WERI-Rb-1 (cell line): ENCODE measurements around the gene CD48.

Source experiments
- DNase-seq: peaks from one replicate; pipeline ENCODE4 v3.0.0-alpha.2; 2020
- H3K27ac ChIP-seq: fragments of 250-450 bp; sonication (Bioruptor Pico); 2 replicates; pipeline ENCODE4 v1.5.1; 2020; ENCODE audit warnings: mild to moderate bottlenecking, moderate library complexity
- H3K27me3 ChIP-seq: fragments of 250-450 bp; sonication (Bioruptor Pico); 2 replicates; pipeline ENCODE4 v1.5.1; 2021; ENCODE audit warnings: mild to moderate bottlenecking, low read depth, moderate library complexity; ENCODE audit not compliant: insufficient read depth, severe bottlenecking
- H3K36me3 ChIP-seq: fragments of 250-450 bp; sonication (Bioruptor Pico); 2 replicates; pipeline ENCODE4 v1.5.1; 2020; ENCODE audit warnings: mild to moderate bottlenecking, moderate library complexity
- H3K4me3 ChIP-seq: 2 replicates; pipeline ENCODE4 v1.5.1; 2011; ENCODE audit warnings: low read depth, mild to moderate bottlenecking, control low read depth, low read length
- H3K9me3 ChIP-seq: fragments of 250-450 bp; sonication (Bioruptor Pico); 2 replicates; pipeline ENCODE4 v1.5.1; 2021; ENCODE audit warnings: mild to moderate bottlenecking, moderate library complexity; ENCODE audit not compliant: severe bottlenecking
- TF ChIP-seq, protein P1 (sequence below): IDR thresholded peaks from 2 replicates; pipeline ENCODE4 v1.5.1; 2011; ENCODE audit warnings: low read depth, mild to moderate bottlenecking, control low read depth, inconsistent platforms, low read length

CD48 gene

DNA sequence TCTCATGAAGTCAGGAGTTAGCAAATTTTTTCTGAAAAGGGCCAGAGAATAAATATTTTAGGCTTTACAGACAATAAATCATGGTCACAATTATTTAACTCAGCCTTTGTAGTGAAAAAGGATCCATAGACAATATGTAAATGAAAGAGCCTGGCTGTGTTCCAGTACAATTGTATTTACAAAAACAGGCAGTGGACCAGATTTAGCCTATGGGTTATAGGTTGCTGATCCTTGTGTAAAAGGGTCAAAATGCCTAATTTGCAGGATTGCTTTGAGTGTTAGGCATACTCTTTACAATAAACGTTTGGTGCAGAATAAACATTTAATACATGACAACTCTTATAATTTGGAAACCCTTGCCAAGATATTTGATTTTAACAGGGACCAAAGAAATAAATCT, 33.9 kb upstream of the CD48 start:
- no peak overlapping the region for H3K27ac ChIP-seq
- DNase-seq: no peak
- peaks cover 100% of the 10 kb centered on the region for H3K27me3 ChIP-seq
- H3K36me3 ChIP-seq: no peaks in the 10 kb centered on the region
- H3K9me3 ChIP-seq: no peaks in the 10 kb centered on the region
- TF ChIP-seq, protein P1, sequence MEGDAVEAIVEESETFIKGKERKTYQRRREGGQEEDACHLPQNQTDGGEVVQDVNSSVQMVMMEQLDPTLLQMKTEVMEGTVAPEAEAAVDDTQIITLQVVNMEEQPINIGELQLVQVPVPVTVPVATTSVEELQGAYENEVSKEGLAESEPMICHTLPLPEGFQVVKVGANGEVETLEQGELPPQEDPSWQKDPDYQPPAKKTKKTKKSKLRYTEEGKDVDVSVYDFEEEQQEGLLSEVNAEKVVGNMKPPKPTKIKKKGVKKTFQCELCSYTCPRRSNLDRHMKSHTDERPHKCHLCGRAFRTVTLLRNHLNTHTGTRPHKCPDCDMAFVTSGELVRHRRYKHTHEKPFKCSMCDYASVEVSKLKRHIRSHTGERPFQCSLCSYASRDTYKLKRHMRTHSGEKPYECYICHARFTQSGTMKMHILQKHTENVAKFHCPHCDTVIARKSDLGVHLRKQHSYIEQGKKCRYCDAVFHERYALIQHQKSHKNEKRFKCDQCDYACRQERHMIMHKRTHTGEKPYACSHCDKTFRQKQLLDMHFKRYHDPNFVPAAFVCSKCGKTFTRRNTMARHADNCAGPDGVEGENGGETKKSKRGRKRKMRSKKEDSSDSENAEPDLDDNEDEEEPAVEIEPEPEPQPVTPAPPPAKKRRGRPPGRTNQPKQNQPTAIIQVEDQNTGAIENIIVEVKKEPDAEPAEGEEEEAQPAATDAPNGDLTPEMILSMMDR: no peak
- no peak overlapping the region for H3K4me3 ChIP-seq

DNA sequence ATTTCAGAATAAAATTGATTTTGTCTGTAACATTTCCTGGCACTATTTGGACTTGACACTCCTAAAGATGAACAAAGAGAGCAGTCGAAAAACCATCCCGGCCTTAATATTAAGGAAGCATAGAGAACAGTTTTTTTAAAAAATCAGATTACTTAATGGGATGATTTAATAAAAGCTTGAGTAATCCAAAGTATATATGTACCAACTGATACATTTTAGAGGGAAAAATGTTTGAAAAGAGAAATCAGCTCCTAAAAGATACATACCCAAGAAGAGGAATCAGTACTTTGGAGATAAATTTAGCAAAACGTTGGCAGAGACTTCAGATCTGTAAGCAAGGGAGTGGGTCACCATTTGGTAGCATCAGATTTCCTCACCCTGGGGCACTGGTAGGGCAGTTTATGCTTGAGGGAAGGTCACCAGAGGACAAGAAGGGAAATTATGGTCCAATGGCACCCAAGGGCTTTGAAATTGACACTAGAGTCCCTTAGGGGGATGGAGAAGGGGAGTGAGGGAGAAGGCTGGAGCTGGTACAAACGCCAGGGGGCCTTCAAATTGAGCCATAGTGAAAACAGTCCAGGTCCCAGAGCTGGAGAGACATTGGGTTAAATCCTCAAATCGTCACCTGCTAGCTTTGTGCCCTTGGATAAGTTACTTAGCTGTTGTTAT, 33.4 kb upstream of the CD48 start:
- Histone ChIP-seq H3K27ac (no peak overlapping the region), H3K9me3 (no peaks in the 10 kb centered on the region), H3K27me3 (peaks cover 100% of the 10 kb centered on the region), H3K4me3 (no peak overlapping the region), H3K36me3 (no peaks in the 10 kb centered on the region)
- TF ChIP-seq, protein P1: no peak
- DNase-seq: no peak

DNA sequence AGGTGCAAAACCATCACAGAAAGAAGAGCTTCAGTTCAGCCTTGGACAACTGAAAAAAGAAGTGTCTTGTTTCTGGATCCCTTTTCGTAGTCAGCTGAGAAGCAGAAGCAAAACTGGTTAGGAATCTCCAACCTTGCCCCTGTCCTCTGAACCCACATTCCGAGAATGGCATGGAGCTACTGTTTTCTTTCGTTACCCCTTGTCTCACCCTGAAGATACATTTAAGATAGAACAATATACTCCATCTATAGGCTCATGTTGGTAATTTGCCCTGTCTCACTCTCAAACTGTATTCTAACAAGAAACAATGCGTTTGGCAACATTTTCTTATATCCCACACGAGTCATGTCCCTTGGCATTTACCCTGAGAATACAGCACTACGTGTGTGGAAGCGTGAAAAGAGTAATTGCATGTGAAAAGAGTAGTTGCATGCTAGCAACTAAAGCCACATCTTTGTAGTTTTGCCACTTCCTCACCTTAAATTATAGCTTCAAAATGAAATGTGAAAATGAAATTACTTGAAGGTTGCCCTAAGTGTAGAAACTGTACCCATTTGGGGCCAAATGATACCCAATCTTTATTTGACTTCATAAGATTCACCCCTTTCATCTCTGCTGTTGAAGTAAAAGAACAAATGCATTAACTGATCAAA, 32.7 kb upstream of the CD48 start:
- H3K27ac ChIP-seq: no peak overlapping the region
- H3K9me3 ChIP-seq: no peaks in the 10 kb centered on the region
- TF ChIP-seq, protein P1: no peak
- H3K27me3 ChIP-seq: peaks cover 100% of the 10 kb centered on the region
- DNase-seq: no peak
- H3K36me3 ChIP-seq: no peaks in the 10 kb centered on the region
- no peak overlapping the region for H3K4me3 ChIP-seq

DNA sequence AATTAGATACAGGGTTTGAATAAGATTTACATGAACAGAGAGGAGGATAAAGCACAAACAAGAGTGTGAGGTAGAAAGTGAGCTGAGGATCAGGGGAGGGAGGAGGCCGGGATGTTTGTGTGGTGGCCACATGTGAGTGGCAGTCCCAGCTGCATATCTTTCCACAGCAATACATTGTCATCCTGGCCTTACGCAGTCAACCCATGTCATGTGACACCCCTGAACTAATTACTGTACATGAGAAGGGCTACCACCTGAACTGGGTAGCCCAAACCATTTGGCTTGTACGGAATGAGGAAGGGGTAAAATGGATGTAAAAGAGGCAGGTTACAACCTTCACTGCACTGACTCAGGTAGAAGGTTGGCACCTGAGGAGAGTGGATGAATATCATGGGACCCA, 31.6 kb upstream of the CD48 start:
- H3K9me3 ChIP-seq: no peaks in the 10 kb centered on the region
- no peak for DNase-seq
- TF ChIP-seq, protein P1: no peak
- H3K27ac ChIP-seq: no peak overlapping the region
- peaks cover 99% of the 10 kb centered on the region for H3K27me3 ChIP-seq
- H3K4me3 ChIP-seq: no peak overlapping the region
- no peaks in the 10 kb centered on the region for H3K36me3 ChIP-seq

DNA sequence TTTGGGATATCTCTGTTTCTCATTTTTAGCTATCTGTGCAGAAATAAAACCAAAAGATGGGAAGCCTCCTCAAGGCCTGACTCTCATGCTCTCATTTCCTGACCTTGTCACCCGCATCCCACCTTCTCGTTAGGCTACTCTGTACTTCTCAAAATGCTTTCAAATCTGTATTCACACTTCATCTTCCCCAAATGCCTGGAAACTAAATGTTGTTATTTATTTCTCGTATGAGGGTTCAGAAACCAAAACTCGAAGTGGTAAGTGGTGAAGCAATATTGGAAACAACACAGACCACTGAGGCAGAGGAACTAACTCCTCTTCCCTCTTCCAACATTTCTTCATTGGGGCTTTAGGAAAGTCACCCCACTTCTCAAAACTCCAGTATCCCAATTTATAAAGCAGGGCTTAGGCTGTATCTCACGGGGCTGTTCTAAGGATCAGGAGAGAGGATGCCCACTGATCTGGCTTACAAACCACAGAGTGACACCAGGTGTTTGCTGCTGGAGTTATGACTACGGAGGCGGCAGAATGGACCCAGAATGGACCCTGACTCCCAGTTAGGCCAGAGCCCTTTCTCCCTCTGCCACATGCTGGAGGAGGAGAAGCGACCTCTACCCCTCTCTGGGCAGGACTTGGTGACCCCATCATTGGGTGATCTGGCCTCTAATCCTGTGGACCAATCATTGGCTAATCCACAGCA, 31.0 kb upstream of the CD48 start:
- Histone ChIP-seq H3K27ac (no peak overlapping the region), H3K4me3 (no peak overlapping the region), H3K9me3 (no peaks in the 10 kb centered on the region), H3K27me3 (peaks cover 99% of the 10 kb centered on the region), H3K36me3 (no peaks in the 10 kb centered on the region)
- TF ChIP-seq, protein P1: no peak
- no peak for DNase-seq
